ENCODE data around the gene ABCF2.

The ABCF2 gene

GRCh38 chr7:151252961-151253711 is 26.1 kb upstream of the ABCF2 start:
- no peak for DNase-seq (ENCODE audit: low read depth in 2 of 2)

- no peak for DNase-seq (ENCODE audit: low read depth in 2 of 2)
These were observed 25.5 kb upstream of the ABCF2 start for GRCh38 chr7:151252561-151252835.

- no peak for DNase-seq (ENCODE audit: low read depth in 2 of 2)
These were observed 24.9 kb upstream of the ABCF2 start for GRCh38 chr7:151251689-151252560.

- no peak for DNase-seq (ENCODE audit: low read depth in 2 of 2)
These were observed 24.3 kb upstream of the ABCF2 start for GRCh38 chr7:151251328-151251688.

- no peak for DNase-seq (ENCODE audit: low read depth in 2 of 2)
These were observed 23.5 kb upstream of the ABCF2 start for GRCh38 chr7:151250181-151251132.

- DNase-seq (ENCODE audit: low read depth in 2 of 2), result no peak
These were observed 22.7 kb upstream of the ABCF2 start for GRCh38 chr7:151249732-151250072.

- DNase-seq (ENCODE audit: low read depth in 2 of 2), result no peak
These were observed 22.2 kb upstream of the ABCF2 start for GRCh38 chr7:151249034-151249731.

GRCh38 chr7:151248346-151249033 is 21.5 kb upstream of the ABCF2 start, which contains the start of gene SMARCD3:
SMARCD3 (minus strand) TSS chr7:151248694; CDS start chr7:151248562, 132 bp downstream.
- no peak for DNase-seq (ENCODE audit: low read depth in 2 of 2)

GRCh38 chr7:151247611-151248345 is 20.8 kb upstream of the ABCF2 start:
- no peak for DNase-seq (ENCODE audit: low read depth in 2 of 2)

- DNase-seq (ENCODE audit: low read depth in 2 of 2), result no peak
These were observed 20.0 kb upstream of the ABCF2 start for GRCh38 chr7:151246851-151247580.

- DNase-seq (ENCODE audit: low read depth in 2 of 2), result no peak
These were observed 19.3 kb upstream of the ABCF2 start for GRCh38 chr7:151246102-151246850.

- peak; percentile 49 to 52 for DNase-seq (ENCODE audit: low read depth in 2 of 2)
These were observed 18.5 kb upstream of the ABCF2 start for GRCh38 chr7:151245360-151246101.

GRCh38 chr7:151244841-151245346 is 17.9 kb upstream of the ABCF2 start:
- no peak for DNase-seq (ENCODE audit: low read depth in 2 of 2)

GRCh38 chr7:151244196-151244840 is 17.3 kb upstream of the ABCF2 start:
- DNase-seq (ENCODE audit: low read depth in 2 of 2), result no peak

- DNase-seq (ENCODE audit: low read depth in 2 of 2), result no peak
These were observed 16.6 kb upstream of the ABCF2 start for GRCh38 chr7:151243408-151244195.

GRCh38 chr7:151243045-151243349 is 16.0 kb upstream of the ABCF2 start:
- no peak for DNase-seq (ENCODE audit: low read depth in 2 of 2)

Measured in stimulated activated CD8-positive, alpha-beta memory T cell treated with anti-CD3 and anti-CD28 coated beads, Interleukin-15, amount 100 ng/mL, for 48 hours (primary cell).